Forelimb muscle (tissue), 1 donor: ENCODE measurements around the gene RAB8B. TPM values are rescaled to one million over a fixed set of nuclear protein-coding genes. Genes with fewer than 3 reads are reported as not detected.

Experiments
- DNase-seq: peaks from one replicate; pipeline ENCODE4 v3.0.0-alpha.2; 2013; ENCODE audit warnings: low read depth
- polyA plus RNA-seq: library from polyadenylated mRNA; unstranded; fragments of 120-200 nt; gene quantifications from one replicate; pipeline ENCODE4 v1.2.1, GENCODE V29; 2013; ENCODE audit not compliant: insufficient read length

Gene RAB8B
- polyA plus RNA-seq, 1 donor = 16.8 TPM

- no peak for DNase-seq
These were observed 4.2 kb upstream of the RAB8B start for GRCh38 chr15:63185206-63185605.

- DNase-seq = no peak
These were observed 3.3 kb upstream of the RAB8B start for GRCh38 chr15:63186065-63186464.

GRCh38 chr15:63187589-63188226, 1.7 kb upstream of the RAB8B start:
- no peak for DNase-seq

- DNase-seq = no peak
These were observed 1.0 kb upstream of the RAB8B start for GRCh38 chr15:63188247-63188925.

GRCh38 chr15:63189941-63190768, 749 bp downstream of the RAB8B start:
- no peak for DNase-seq

- no peak for DNase-seq
These were observed 1.6 kb downstream of the RAB8B start for GRCh38 chr15:63190769-63191649.

- DNase-seq = no peak
These were observed 2.7 kb downstream of the RAB8B start for GRCh38 chr15:63191895-63192618.

GRCh38 chr15:63192619-63193206, 3.3 kb downstream of the RAB8B start:
- no peak for DNase-seq

GRCh38 chr15:63194302-63194701, 4.9 kb downstream of the RAB8B start:
- no peak for DNase-seq

GRCh38 chr15:63194880-63195568, 5.6 kb downstream of the RAB8B start:
- DNase-seq = no peak

GRCh38 chr15:63195569-63196015, 6.2 kb downstream of the RAB8B start:
- DNase-seq = no peak

GRCh38 chr15:63196842-63197241, 7.4 kb downstream of the RAB8B start:
- no peak for DNase-seq

GRCh38 chr15:63197626-63198025, 8.2 kb downstream of the RAB8B start:
- no peak for DNase-seq

- DNase-seq = no peak
These were observed 9.2 kb downstream of the RAB8B start for GRCh38 chr15:63198371-63199250.

GRCh38 chr15:63200464-63201249, 11.3 kb downstream of the RAB8B start:
- DNase-seq = no peak

GRCh38 chr15:63202861-63203260, 13.5 kb downstream of the RAB8B start:
- no peak for DNase-seq

GRCh38 chr15:63203451-63204090, 14.2 kb downstream of the RAB8B start:
- DNase-seq = no peak

GRCh38 chr15:63206079-63206478, 16.7 kb downstream of the RAB8B start:
- no peak for DNase-seq
